Uterus (tissue), 2 donors: ENCODE results near the gene MAP3K3.

Experiments
- POLR2A ChIP-seq, 2 donors: fragments of 450-650 bp; IDR thresholded peaks; one replicate each; pipeline ENCODE4 v1.6.1; 2016; ENCODE audit warnings: antibody characterized with exemption in 2 of 2, mild to moderate bottlenecking in 1 of 2, moderate library complexity in 1 of 2
- TF ChIP-seq, protein P1 (sequence below), 4 experiments: fragments of 200-600 bp in 2 of 4; fragments of 450-650 bp in 2 of 4; sonication (generic) in 2 of 4; IDR thresholded peaks; one replicate each; pipeline ENCODE4 v1.5.1; 2016 to 2019; ENCODE audit warnings: antibody characterized with exemption in 4 of 4, mild to moderate bottlenecking in 2 of 4, moderate library complexity in 1 of 4

DNA sequence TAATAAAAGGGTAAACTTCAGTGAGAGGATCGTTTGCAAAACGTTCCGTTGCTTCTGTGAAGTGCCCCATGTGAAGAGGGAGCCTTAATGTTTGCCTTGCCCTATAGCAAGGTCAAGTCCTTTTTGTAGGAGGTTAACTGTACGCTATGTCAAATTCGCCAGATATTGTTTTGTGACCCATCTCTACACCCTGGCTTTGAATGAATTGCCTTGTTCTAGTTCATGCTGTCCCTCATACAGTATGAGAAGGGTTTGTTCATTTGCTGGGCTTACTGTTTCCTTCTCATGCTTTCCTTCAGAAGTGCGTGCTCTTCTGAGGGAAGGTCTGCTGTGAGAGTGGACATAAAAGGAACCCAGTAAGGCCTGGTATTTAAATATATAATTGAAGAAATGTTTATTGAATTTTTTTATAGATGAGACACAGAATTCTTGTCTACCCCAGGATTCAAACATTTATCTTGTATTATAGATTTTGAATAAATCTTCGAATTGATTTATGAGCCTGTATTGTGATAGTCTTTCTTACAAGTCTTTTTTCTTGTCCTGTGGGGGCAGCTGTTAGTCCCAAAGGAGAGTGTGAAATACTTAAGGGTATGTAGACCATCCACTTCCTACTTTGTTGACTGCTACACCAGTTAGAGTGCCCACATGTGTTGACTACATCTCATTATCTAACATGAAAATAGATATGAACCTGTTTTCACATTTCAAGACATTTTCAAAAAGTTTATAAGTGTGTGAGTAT, 1.7 kb downstream of the MAP3K3 start:
- TF ChIP-seq, protein P1, sequence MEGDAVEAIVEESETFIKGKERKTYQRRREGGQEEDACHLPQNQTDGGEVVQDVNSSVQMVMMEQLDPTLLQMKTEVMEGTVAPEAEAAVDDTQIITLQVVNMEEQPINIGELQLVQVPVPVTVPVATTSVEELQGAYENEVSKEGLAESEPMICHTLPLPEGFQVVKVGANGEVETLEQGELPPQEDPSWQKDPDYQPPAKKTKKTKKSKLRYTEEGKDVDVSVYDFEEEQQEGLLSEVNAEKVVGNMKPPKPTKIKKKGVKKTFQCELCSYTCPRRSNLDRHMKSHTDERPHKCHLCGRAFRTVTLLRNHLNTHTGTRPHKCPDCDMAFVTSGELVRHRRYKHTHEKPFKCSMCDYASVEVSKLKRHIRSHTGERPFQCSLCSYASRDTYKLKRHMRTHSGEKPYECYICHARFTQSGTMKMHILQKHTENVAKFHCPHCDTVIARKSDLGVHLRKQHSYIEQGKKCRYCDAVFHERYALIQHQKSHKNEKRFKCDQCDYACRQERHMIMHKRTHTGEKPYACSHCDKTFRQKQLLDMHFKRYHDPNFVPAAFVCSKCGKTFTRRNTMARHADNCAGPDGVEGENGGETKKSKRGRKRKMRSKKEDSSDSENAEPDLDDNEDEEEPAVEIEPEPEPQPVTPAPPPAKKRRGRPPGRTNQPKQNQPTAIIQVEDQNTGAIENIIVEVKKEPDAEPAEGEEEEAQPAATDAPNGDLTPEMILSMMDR (IDR thresholded peaks at IDR 0.05) = no peak
- no peak for TF ChIP-seq POLR2A (IDR thresholded peaks at IDR 0.05)
